HG03520 (cell line): ENCODE measurements around the gene ABLIM2.

Source experiments
- ATAC-seq: cut with Tn5 transposase; IDR thresholded peaks from one replicate; pipeline ENCODE4 v1.9.1; 2021; ENCODE audit warnings: mild to moderate bottlenecking, moderate library complexity; ENCODE audit not compliant: unreplicated experiment

The ABLIM2 gene

GRCh38 chr4:8050555-8051206 is 107.9 kb downstream of the ABLIM2 start:
- ATAC-seq: no peak

GRCh38 chr4:8050180-8050554 is 108.4 kb downstream of the ABLIM2 start:
- no peak for ATAC-seq

GRCh38 chr4:8048856-8049676 is 109.5 kb downstream of the ABLIM2 start:
- ATAC-seq: no peak

- no peak for ATAC-seq
These were observed 110.6 kb downstream of the ABLIM2 start for GRCh38 chr4:8047837-8048678.

GRCh38 chr4:8046925-8047541 is 111.6 kb downstream of the ABLIM2 start:
- ATAC-seq: no peak

DNA sequence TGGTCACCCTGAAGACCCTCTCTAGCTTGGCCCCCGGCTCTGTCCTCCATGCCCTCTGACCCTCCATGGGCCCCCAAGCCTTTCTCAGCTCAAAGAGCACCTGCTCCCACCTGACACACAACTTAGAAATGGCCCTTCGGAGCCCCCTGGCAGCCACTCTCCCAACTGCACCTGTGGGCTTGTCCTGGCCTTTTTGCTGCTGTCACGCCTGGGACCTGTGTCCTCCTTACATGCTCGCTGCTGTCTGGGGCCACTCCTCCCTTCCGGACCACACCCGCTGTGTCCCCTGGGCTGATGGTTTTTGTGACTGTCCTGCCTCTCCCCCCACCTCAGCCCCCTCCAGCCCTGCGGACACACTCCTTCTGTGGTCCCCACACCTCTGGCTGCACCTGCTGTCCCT is 112.7 kb downstream of the ABLIM2 start:
- ATAC-seq: no peak

DNA sequence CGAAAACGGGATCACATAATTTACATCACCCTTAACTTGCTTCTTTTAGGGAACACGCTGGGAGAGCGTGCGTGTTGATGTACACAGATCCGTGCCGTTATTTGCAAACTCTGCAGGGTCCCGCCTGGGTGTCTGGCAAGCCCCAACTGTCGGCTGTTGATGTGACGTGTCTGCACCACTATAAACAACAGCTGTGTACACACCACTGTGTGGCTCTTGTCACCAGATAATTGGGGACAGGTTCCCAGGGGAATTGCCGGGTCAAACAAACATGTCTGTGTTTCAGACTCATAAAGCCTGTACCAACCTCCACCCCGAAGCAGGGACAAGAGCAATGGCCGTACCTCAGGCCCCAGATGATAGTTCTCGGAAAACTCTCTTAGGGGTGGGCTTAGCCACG is 113.9 kb downstream of the ABLIM2 start:
- no peak for ATAC-seq

GRCh38 chr4:8044244-8044643 is 114.4 kb downstream of the ABLIM2 start:
- no peak for ATAC-seq

DNA sequence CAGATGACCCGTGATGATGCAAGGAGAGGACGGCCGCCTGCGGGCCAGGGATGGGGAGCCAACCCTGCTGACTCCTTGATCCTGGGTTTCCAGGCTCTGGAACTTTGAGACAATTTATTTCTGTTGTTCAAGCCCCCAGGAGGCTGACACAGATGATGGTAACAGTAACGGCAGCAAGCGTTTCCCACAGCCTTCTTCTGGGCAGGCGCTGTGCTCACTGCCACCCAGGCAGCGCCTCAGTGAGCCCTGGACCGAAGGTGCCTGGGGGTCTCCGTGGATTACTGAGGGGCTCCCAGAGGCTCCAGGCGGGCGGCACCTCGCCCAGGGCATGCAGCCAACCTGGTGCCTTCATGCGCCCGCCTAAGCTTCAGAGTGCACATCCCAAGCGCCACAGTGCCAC is 115.0 kb downstream of the ABLIM2 start:
- ATAC-seq: no peak

- no peak for ATAC-seq
These were observed 116.7 kb downstream of the ABLIM2 start for GRCh38 chr4:8041868-8042267.

DNA sequence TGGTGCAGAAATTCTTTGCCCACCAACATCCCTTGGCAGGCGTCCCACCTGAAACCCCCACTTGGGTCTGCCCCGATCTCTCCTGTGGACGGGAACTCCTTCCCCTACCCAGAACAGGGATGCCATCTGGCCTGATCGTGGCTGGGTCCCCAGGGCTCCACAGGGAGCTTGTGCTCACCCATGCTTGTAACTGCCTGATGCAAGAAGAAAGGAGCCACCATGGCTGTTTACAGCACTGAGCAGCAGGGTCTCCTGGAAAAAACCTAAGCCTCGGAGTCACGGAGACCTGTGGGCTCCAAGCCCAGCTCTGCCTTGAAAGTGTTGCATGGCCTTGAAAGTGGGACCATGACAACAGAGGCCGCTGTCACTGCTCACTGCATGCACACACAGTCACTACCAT is 117.4 kb downstream of the ABLIM2 start:
- ATAC-seq: no peak

- ATAC-seq: no peak
These were observed 118.0 kb downstream of the ABLIM2 start for GRCh38 chr4:8040607-8041006.

DNA sequence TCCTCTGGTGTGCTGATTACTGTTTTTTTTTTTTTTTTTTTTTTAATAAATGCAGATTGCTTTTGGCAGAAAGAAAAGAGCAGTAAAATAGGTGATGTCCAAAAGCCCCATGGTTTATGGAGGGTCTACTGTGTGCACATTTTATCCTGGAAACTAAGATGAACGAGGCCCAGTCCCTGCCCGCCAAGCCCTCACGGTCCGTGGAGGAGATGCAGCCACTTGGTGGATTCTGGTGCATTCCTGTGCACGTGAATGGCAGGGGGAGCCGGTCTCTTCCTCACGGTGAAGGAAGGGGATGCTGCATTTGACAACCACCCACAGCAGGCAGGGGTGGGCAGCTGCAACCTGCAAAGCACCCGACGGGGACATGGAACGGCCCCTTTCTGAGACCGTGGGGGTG is 118.8 kb downstream of the ABLIM2 start:
- ATAC-seq: no peak

GRCh38 chr4:8039290-8039689 is 119.3 kb downstream of the ABLIM2 start:
- no peak for ATAC-seq

- ATAC-seq: no peak
These were observed 119.8 kb downstream of the ABLIM2 start for GRCh38 chr4:8038719-8039251.

GRCh38 chr4:8038083-8038482 is 120.5 kb downstream of the ABLIM2 start:
- no peak for ATAC-seq

- ATAC-seq: no peak
These were observed 121.4 kb downstream of the ABLIM2 start for GRCh38 chr4:8037150-8037769.

DNA sequence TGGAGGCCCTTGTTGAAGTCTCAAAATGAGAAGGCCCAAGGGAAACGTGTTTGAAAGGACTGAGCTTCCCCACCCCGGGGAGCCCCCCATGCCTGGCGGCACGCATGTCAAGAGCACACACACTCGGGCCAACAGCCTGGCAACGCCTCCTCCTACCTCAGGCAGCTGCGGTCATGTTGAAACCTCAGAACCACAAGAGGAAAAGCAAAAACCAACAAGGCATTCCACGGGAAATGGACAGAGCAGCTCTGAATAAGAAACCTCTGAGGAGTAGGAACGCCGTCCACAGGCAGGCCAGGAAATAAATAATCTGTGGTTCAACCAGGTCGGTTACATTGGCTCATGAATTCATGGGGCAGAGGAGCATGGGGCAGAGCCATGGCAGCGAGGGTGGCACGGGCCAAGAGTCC is 123.2 kb downstream of the ABLIM2 start:
- no peak for ATAC-seq

DNA sequence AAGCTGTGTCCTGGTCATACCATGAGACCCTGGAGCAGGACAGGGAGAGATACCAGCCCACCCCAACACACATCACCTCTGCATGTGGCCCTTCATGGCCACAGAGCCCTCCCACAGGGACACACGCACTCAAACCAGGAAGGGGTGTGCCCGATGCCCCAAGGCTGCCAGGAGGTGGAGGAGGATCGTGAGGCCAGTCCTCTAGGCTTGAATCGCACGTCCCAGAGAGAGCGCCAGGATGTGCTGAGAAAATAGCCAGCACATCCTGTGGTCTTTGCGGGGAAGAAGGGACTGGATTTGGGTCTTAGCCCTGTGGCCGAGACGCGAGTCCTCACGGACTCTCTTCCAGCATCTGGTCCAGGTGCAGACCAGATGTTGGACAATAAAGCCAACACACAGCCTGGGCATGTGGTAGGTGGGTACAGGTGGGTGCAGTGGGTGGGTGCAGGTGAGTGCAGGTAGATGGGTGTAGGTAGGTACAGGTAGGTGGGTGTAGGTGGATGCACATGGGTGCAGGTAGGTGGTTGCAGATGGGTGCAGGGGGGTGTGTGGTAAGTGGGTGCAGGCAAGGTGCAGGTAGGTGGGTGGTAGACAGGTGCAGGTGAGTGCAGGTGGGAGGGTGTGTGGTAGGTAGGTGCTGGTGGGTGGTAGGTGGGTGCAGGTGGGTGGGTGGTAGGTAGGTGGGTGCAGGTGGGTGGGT is 124.6 kb downstream of the ABLIM2 start:
- no peak for ATAC-seq
